KOPT-K1 (cell line): ENCODE data around the gene RRP1B.
A peak's percentile ranks its signal among the peaks of the same experiment; 100 is the strongest.

ENCODE experiments used
- H3K27ac ChIP-seq: fragments of 200-600 bp; sonication (generic); 2 replicates; pipeline ENCODE4 v1.5.1; 2016; ENCODE audit warnings: antibody characterized with exemption, mild to moderate bottlenecking, low read depth, low read length; ENCODE audit not compliant: poor library complexity, severe bottlenecking
- H3K36me3 ChIP-seq: fragments of 200-600 bp; sonication (generic); 2 replicates; pipeline ENCODE4 v1.5.1; 2017; ENCODE audit warnings: antibody characterized with exemption, mild to moderate bottlenecking, low read length, moderate library complexity; ENCODE audit not compliant: insufficient read depth
- H3K9me3 ChIP-seq: fragments of 200-600 bp; sonication (generic); 2 replicates; pipeline ENCODE4 v1.5.1; 2017; ENCODE audit warnings: antibody characterized with exemption, low read length, mild to moderate bottlenecking; ENCODE audit not compliant: insufficient read depth, poor library complexity, severe bottlenecking

The RRP1B gene

GRCh38 chr21:43717967-43718871, 58.9 kb downstream of the RRP1B start:
- Histone ChIP-seq H3K27ac (peak overlapping the region; percentile 55), H3K36me3 (no peaks in the 10 kb centered on the region), H3K9me3 (no peaks in the 10 kb centered on the region)

- Histone ChIP-seq H3K36me3 (no peaks in the 10 kb centered on the region; the same call in 1 of the 2 replicates), H3K27ac (peak within 1 kb of the TSS; percentile 55)
These were observed 59.8 kb downstream of the RRP1B start, which contains the start of gene PDXK for GRCh38 chr21:43718872-43719747. PDXK (plus strand) TSS chr21:43719129; CDS start chr21:43719295, 166 bp downstream.

GRCh38 chr21:43719748-43720538, 60.6 kb downstream of the RRP1B start:
- peak overlapping the region; percentile 55 for H3K27ac ChIP-seq
- H3K9me3 ChIP-seq, result no peaks in the 10 kb centered on the region
- no peaks in the 10 kb centered on the region; the same call in 1 of the 2 replicates for H3K36me3 ChIP-seq

More at GRCh38 chr21:43718872-43719747, 59.8 kb downstream of the RRP1B start, which contains the start of gene PDXK:
- H3K9me3 ChIP-seq, result no peaks in the 10 kb centered on the region

GRCh38 chr21:43720539-43721166, 61.3 kb downstream of the RRP1B start:
- no peak overlapping the region for H3K27ac ChIP-seq

GRCh38 chr21:43721206-43721605, 61.8 kb downstream of the RRP1B start:
- H3K9me3 ChIP-seq, result no peaks in the 10 kb centered on the region
- H3K36me3 ChIP-seq, result no peaks in the 10 kb centered on the region; the same call in 1 of the 2 replicates
- no peak overlapping the region for H3K27ac ChIP-seq

More at GRCh38 chr21:43720539-43721166, 61.3 kb downstream of the RRP1B start:
- Histone ChIP-seq H3K36me3 (no peaks in the 10 kb centered on the region; the same call in 1 of the 2 replicates), H3K9me3 (no peaks in the 10 kb centered on the region)

GRCh38 chr21:43721939-43722338, 62.6 kb downstream of the RRP1B start:
- Histone ChIP-seq H3K36me3 (no peaks in the 10 kb centered on the region; the same call in 1 of the 2 replicates), H3K27ac (no peak overlapping the region), H3K9me3 (no peaks in the 10 kb centered on the region)

GRCh38 chr21:43723648-43724047, 64.3 kb downstream of the RRP1B start:
- Histone ChIP-seq H3K36me3 (no peaks in the 10 kb centered on the region; the same call in 1 of the 2 replicates), H3K9me3 (no peaks in the 10 kb centered on the region), H3K27ac (no peak overlapping the region)

GRCh38 chr21:43726686-43727518, 67.5 kb downstream of the RRP1B start:
- Histone ChIP-seq H3K36me3 (no peaks in the 10 kb centered on the region; the same call in 1 of the 2 replicates), H3K9me3 (no peaks in the 10 kb centered on the region), H3K27ac (no peak overlapping the region)

- H3K9me3 ChIP-seq, result no peaks in the 10 kb centered on the region
- H3K36me3 ChIP-seq, result no peaks in the 10 kb centered on the region; the same call in 1 of the 2 replicates
- no peak overlapping the region for H3K27ac ChIP-seq
These were observed 68.3 kb downstream of the RRP1B start for GRCh38 chr21:43727519-43728153.

GRCh38 chr21:43728154-43728466, 68.8 kb downstream of the RRP1B start:
- no peak overlapping the region for H3K27ac ChIP-seq
- no peaks in the 10 kb centered on the region for H3K9me3 ChIP-seq
- H3K36me3 ChIP-seq, result no peaks in the 10 kb centered on the region; the same call in 1 of the 2 replicates

- Histone ChIP-seq H3K36me3 (no peaks in the 10 kb centered on the region; the same call in 1 of the 2 replicates), H3K27ac (no peak overlapping the region), H3K9me3 (no peaks in the 10 kb centered on the region)
These were observed 69.4 kb downstream of the RRP1B start for GRCh38 chr21:43728467-43729390.

GRCh38 chr21:43731476-43731875, 72.1 kb downstream of the RRP1B start:
- H3K36me3 ChIP-seq, result no peaks in the 10 kb centered on the region
- H3K27ac ChIP-seq, result no peak overlapping the region
- no peaks in the 10 kb centered on the region for H3K9me3 ChIP-seq
